Stimulated activated CD8-positive, alpha-beta memory T cell treated with anti-CD3 and anti-CD28 coated beads, Interleukin-4, amount 100 ng/mL, for 24 hours (primary cell): ENCODE data around the gene MMS19.

Source experiments
- DNase-seq: peaks from one replicate; pipeline ENCODE4 v3.0.0-alpha.2; 2020; ENCODE audit warnings: low read depth

MMS19 gene, protein sequence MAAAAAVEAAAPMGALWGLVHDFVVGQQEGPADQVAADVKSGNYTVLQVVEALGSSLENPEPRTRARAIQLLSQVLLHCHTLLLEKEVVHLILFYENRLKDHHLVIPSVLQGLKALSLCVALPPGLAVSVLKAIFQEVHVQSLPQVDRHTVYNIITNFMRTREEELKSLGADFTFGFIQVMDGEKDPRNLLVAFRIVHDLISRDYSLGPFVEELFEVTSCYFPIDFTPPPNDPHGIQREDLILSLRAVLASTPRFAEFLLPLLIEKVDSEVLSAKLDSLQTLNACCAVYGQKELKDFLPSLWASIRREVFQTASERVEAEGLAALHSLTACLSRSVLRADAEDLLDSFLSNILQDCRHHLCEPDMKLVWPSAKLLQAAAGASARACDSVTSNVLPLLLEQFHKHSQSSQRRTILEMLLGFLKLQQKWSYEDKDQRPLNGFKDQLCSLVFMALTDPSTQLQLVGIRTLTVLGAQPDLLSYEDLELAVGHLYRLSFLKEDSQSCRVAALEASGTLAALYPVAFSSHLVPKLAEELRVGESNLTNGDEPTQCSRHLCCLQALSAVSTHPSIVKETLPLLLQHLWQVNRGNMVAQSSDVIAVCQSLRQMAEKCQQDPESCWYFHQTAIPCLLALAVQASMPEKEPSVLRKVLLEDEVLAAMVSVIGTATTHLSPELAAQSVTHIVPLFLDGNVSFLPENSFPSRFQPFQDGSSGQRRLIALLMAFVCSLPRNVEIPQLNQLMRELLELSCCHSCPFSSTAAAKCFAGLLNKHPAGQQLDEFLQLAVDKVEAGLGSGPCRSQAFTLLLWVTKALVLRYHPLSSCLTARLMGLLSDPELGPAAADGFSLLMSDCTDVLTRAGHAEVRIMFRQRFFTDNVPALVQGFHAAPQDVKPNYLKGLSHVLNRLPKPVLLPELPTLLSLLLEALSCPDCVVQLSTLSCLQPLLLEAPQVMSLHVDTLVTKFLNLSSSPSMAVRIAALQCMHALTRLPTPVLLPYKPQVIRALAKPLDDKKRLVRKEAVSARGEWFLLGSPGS

DNA sequence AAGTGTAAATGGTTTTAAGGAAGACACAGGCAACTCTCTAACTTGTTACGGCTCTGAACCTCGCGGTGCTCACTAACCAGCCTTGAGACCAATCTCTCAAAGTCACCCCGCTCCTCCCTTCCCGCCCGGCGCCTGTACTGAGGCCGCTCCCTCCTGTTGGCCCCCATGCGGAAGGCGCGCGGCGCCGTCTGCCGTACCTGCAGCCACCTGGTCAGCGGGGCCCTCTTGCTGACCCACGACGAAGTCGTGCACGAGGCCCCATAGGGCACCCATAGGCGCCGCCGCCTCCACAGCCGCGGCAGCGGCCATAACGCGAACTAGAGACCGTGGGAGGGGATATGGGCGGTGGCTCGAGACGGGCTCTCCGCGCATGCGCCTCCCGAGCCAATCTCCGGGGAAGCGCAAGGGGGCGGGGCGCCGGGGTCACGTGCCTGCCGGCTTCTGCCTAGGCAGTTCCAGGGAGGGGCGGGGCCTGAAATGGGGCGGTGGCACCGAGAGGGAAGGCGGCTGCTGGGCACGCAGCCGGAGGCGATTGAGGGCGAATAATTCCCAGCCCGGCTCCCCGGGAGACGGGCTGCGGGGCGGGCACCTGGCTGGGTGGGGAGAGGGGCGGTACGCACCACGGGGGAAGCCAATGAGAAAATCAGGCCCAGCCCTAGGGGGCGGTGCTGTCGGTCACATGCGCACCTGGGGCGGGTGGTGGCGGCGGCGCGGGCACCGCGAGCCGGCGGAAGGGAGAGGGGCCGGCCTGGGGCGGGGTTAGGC, at the start of gene MMS19:
MMS19 (minus strand) TSS at position 347 of the 765 bp plus-strand sequence; CDS start at position 309, 38 bp downstream.
- peak; percentile 99 for DNase-seq

DNA sequence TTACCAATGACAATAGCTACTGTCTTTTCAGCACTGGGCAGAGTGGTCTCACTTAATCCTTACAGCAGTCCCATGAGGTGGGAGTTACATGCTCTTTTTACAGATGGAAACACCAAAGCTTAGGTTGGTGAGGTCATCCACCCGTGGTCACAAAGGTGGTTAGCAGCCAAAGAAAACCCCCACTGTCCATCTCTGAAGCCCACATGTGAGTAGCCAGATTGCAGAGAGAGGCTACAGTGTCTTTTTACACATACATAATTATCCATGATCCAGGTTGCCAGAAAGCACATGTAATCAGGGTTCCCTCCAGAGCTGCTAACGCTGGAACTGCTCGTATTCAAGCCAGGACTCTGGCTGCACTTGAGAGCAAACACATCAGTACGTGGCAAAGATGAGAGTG, 49.7 kb upstream of the MMS19 start:
- DNase-seq, result no peak

DNA sequence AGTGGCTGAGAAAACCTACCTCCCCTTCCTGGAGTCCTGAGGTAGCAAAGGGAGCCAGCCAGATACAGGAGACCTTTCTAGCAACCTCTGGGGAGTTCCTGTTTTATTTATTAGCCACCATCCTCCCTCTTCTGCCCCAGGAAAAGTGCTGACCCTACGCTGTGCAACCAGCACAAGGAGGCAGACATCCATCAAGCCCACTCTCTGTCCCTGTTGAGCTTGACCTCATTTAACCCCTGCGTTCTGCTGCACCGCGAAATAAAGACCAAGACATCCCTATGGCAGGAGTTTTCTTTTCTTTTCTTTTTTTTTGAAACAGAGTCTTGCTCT, 49.0 kb upstream of the MMS19 start:
- DNase-seq, result no peak

DNA sequence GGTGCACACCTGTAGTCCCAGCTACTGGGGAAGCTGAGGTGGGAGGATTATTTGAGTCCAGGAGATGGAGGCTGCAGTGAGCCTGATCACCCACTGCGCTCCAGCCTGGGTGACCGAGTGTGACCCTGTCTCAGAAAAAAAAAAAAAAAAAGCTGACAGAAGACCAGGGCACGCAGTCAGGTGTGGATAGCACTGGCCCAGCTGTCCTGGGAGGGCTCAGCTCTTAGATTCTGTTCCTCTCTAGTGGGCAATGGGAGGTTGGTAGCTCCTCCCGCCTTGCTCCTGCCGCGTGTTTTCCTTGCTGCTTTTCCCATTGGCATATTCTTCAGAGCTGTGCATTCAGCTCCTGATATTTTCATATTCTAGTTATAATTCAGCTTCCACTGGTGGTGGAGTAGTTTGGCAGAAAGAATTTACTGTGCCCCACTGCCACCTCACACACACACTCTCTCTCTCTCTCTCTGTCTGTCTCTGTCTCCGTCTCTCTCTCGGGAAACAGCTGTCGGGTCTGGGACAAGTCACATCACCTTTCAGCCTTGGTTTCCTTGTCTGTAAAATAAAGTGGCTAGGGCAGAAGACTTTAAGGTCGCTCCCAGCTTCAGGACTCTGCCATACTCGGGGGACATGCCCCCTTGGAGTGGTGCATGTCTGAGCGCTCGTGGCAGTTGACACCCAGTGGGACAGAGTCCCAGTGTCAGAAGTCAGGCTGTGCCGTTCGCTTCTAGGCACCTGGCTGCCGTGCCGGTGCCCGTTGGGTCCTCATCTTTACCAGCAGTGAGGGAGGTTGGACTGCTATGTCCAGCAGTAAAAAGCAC, 48.4 kb upstream of the MMS19 start:
- no peak for DNase-seq

DNA sequence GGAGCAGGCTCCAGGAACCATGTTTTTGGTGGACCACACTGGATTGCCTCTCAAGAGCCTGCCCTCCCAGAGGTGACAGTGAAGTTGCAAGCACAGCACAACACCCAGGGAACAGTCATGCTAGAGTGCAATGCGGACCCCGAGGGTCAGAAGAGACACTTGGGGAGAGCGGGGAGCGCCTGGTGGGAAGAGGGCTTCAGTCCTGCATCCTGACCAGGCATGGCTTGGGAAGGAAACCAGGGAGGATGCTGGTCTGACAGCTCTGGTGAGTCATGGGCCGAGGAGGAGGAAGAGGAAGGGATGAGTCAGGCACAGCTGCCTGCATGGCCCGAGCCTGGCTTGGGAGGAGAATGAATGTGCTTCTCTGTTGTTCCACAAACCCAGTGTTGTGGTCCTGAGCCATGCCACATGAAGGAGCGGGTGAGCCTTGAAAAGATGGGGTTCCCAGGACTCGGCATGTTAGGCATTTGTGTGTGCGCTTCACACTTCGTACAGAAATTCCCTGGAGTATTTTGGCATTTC, 44.9 kb upstream of the MMS19 start:
- peak; percentile 38 for DNase-seq

DNA sequence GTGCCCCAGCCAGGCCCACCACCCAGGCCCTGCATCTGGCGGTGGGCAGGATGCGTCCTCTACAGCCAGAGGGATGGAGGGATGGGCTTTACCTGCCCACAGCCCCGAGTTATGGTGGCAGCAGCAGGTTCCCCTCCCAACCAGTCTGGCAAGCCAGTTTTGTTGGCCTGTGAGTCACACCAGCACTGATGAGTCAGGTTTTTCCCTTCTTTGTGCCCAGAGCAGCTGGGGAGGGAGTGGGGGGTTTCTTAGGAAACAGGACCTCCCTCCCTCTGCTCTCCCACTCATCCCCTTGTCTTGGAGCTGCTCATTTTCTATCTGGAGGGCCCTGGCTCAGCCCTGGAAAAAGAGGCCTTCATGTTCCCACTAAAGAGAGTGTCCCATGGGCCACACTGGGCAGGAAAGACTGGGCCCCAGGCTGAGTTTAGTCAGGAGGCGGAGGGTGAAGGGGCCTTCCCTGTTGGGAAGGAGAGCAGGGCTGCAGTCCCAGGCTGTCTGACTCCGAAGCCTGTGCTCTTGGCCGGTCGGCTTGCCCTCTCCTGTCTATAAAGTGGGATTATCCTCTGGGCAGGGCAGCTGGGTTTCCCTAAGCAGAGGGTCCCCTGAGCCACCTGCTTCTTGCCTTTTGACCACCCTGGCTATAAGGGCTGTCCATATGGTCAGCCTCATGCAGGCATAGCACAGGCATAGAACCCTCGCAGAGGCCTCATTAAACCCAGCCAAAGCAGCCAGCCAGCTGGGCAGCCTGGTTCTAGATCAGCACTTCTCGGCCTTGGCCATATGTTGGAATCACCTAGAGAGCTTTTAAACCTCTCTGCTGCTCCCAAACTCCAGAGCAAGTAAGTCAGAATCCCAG, 44.2 kb upstream of the MMS19 start:
- DNase-seq, result peak; percentile 17

DNA sequence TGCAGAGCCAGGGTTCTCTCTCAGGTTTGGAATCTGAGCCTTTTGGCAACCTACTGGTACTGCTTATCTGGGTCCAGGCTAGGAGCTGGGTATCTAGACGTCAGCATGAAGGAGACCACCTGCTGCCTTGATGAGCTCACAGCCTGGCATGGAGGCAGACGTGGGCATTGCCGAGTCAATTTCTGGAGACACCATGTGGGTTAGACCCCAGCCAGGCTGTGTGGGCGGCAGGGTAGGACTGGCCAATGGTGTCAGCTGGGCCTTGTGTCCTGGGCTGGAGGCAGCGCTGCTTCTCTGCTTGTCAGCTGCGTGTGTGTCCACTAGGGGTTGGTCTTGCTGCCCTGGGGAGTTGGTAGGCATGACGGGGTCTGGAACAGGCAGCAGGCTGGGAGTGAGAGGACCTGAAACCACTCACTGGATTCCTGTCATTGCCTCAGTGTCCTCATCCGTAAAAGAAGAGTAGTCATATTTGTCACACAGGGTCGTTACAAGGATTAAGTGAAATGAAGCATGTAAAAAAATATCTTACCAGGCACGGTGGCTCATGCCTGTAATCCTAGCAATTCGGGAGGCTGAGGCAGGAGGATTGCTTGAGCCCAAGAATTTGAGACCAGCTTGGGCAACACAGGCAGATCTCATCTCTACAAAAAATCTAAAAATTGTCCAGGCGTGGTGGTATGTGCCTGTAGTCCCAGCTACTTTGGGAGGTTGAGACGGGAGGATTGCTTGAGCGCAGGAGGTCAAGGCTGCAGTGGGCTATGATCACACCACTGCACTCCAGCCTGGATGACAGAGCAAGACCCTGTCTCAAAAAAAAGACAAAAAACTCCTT, 42.7 kb upstream of the MMS19 start:
- DNase-seq, result no peak

DNA sequence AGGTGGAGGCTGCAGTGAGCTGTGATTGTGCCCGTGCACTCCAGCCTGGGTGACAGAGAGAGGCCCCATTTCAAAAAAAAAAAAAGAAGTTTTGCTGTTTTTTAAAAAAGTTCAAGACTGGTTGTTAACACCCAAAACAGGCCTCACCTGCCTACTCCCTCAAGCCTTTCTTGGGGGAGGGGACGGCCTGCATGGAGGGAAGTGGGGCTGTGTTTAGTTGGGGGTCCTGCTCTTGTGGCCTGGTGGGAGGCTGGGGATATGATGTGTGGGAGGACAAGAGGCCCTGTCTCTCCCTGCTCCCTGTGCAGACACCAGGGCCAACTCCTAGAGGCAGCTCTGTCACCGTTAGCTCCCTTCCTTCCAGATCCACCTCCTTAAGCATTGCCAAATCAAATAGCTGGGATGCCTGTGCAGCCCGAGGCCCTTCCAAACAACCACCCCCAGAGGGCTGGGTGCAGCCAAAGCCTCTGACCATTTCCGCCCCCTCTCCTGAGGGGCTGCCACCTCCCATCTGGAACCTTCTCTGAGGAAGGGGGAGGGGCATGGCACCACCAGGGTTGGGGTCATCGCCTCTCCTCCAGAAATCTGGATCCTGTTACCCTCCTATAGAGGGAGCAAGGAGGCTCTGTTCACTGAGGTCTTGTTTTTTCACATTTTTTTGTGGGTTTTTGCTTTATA, 41.4 kb upstream of the MMS19 start:
- DNase-seq, result no peak

DNA sequence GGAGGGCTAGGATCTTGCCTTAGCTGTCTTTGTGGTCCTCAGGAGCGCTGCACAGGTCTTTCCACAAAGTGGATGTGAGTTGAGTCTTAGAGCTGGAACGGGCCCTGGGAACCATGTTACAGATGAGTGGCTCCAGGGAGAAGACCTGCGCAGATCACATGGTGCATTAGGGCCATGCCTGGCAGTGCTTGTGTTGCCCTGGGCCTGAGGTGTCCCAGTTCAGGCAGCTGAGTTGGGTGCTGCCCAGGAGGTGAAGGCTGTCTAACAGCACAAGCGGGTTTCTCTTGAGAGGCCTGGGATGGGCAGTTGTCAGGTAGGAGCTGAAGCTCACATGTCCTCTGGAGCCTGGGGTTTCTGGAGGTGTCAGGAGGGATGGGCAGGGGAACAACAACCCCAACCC, 40.6 kb upstream of the MMS19 start:
- DNase-seq, result no peak

DNA sequence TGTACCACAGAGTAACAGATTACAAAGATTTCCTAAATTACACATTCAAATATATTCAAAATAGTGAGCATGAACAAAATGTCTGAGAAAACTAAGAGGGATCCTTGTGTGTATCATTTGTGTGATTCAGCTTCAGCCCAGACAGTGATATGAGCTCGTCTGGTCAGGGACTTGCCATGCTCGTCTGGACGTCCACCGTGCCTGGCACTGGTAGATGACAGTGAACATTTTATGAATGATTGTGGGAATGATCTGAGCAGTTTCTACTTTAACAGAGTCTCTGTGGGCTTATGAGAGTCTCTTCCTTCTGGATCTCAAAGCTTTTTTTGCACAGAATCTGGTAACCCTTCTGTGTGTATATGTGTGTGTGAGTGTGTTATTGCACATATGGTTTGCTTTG, 40.2 kb upstream of the MMS19 start:
- DNase-seq, result no peak

DNA sequence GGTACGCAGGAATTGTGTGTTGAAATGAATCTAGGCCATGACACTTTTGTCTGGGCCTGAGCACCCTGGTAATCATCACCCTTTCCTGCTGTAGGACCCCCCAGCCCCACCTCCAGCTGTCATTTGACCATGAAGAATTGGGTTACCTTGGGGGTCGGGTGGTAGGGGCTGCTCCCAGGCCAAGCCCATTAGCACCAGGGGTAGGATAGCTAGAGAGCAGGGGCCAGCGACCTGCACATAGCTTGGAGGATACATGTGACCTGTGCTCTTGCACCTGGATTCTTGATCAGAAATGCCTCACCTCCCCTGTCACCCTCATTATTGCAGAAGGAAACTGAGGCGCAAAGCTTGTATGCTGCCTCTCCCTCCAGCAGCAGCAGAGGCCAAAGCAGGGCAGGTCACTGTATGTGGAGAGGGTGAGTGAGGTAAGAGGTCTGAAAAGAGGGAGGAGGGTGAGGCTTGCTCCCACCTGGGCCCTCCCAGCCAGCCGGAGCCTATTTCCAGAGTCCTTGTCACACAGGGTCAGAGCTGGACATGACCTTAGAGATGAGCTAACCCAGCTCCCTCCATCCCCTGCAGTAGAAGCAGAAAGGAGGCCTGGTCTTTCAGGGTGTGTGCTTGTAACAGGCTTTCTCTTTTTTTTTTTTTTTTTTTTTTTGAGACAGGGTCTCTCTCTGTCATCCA, 39.1 kb upstream of the MMS19 start:
- DNase-seq, result no peak

DNA sequence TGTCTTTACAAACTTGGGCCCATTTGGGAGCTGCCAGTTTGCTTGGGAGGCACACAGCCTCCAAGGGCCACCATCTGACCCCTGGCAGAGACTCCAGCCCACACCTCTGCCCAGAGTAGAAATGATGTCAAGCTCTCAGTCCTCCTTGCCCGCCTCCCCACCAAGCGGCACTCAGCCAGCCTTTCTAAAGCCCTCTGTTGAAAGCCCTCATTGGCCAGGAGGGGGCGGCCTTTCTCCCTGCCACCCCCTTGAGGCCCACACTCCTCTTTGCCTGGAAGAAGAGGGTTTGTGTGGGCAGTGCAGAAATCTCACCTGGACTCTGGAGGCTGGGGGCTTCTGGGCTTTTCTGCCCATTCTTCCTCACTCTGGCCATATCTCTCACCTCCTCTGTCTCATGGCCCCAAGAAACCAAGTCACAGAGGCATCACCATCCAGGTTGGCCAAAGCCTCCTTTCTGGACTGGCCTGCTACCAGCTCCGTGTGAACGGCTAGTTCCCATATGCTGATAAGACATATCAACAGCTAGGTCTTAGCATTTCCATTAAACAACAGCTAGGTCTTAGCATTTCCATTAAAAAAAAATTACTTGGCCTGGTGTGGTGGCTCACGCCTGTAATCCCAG, 36.6 kb upstream of the MMS19 start:
- DNase-seq, result peak; percentile 9

DNA sequence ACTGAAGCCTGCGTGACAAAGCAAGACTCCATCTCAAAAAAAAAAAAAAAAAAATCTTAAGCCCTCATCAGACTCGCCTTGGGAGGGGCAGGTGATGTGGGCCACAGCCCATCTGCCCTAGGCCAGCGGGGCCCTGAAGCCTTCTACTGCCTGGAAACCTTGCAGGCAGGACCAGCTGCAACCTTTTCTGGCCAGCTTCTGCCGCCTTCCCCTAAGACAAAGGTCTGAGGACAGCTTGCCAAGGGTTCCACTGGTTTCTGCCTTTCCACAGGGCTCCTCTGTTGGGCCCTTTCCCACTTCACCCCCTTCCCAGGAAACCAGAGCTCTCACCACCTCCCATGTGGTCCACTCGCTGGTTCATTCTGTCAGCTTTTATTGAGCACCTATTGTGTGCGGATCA, 35.7 kb upstream of the MMS19 start:
- DNase-seq, result no peak

DNA sequence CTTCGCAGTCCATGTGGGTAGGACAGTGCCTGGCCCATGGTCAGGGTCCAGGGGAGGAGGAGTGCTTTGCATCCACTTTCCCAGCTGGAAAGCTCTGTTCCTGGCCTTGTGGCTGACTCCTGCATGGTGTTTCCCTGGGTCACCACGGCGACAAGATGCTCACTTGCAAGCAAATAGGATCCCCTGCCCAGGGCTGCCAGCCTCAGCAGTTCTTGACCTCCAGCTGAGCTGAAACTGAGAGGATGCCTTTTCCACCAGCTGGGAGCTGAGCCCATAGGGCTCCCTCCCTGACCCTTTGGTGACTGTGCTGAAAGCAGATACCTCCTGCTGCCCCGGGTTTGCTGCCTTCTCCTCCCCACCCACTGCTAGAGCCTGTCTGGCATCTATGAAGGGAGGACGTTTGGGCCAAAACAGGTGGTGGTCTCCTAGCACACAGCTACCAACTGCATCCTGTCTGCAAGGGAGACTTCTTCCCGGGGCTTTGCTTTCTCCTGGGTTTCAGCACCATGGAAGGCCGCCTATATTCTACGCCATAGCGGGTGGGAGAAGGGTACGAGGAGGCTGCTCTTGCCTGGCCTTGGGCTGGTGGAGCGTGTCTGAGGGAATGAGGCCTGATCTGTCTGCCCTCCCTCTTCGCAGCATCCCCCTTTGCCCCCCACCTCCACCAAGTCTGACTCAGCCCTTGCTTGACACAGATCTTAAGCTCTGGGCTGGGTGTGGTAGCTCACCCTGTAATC, 34.9 kb upstream of the MMS19 start:
- DNase-seq, result no peak

DNA sequence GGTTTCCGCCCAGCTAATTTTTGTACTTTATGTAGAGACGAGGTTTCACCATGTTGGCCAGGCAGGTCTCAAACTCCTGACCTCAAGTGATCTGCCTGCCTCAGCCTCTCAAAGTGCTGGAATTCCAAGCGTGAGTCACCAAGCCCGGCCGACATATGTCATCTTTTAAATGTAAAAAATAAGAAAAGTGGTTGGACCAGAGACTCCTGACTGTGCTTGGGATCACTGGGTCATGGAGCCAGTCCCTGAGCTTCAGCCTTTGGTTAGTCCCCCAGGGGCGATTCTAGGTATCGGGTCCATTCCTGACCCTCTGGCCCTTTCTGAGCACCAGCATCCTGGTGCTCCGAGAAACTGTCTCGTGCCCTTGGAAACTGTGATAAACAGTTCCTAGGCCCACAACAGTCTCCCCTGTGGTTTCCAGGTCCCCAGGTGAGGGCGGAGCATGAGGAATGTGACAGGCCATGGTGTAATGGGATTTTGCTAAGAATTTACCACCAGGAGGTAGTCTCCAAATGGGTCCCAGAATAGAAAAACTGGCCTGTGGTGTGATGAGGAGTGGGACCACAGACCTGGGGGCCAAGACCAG, 33.3 kb upstream of the MMS19 start:
- no peak for DNase-seq

DNA sequence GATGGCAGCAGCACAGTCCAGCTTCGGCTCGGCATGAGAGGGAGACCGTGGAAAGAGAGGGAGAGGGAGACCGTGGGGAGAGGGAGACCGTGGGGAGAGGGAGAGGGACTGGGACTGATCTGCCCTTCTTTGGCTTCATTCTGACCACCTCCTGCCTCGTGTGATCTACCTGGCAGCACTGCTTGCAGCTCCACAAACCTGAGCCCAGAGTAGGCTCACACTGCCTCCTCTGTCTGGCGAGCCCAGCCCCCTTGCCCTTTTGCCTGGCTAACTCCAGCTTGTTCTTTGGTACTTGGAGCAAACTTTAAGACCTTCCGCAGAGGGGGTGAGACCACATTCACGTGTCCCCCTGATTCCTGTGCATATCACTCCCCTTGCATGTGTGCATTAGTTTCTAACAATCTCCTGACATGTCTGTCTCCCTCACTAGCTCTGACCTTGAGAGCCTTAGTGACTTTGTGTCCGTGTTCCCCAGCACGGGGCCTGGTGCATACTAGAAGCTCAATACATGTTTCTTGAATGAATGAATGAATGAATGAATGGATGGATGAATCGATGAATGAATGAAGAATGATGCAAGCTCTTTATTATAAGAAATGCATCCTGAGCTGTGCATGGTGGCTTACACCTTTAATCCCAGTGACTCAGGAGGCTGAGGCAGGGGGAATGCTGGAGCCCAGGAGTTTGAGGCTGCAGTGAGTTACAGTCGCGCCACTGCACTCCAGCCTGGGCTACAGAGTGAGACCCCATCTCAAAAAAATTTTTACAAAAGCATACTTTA, 31.7 kb upstream of the MMS19 start:
- no peak for DNase-seq
